ENCODE results near the gene USP11.

- TF ChIP-seq CTCF (IDR thresholded peaks at IDR 0.05) (no peak), POLR2A (IDR thresholded peaks at IDR 0.05; ENCODE audit: low read depth) (no peak)
Measured at GRCh38 chrX:47197526-47197925, 35.3 kb upstream of the USP11 start.
